SK-N-SH (cell line): Measurements from ENCODE around the gene TGFA.

Experiments used
- CTCF ChIP-seq: fragments of 200-600 bp; sonication (generic); IDR thresholded peaks from 2 replicates; pipeline ENCODE4 v1.6.1; 2017; ENCODE audit warnings: antibody characterized with exemption, mild to moderate bottlenecking, moderate library complexity
- EP300 ChIP-seq, 2 experiments: IDR thresholded peaks; 2 replicates each; pipeline versions ENCODE4 v1.4.0 to v1.6.1; 2012; ENCODE audit warnings: borderline replicate concordance in 1 of 2, low read depth in 1 of 2, low read length in 1 of 2
- EZH2phosphoT487 ChIP-seq: fragments of 200-600 bp; sonication (generic); IDR thresholded peaks from 2 replicates; pipeline ENCODE4 v1.6.1; 2017; ENCODE audit warnings: low read depth, mixed run types, mild to moderate bottlenecking, antibody characterized with exemption, moderate library complexity, borderline replicate concordance
- NRF1 ChIP-seq: IDR thresholded peaks from 2 replicates; pipeline ENCODE4 v1.6.1; 2012; ENCODE audit warnings: low read depth, mild to moderate bottlenecking, low read length
- POLR2AphosphoS5 ChIP-seq: IDR thresholded peaks from 2 replicates; pipeline ENCODE4 v1.6.1; 2012; ENCODE audit warnings: low read depth, low read length
- SIN3A ChIP-seq: IDR thresholded peaks from 2 replicates; pipeline ENCODE4 v1.6.1; 2012; ENCODE audit warnings: low read depth, mild to moderate bottlenecking, low read length, moderate library complexity, borderline replicate concordance
- TCF12 ChIP-seq: IDR thresholded peaks from 2 replicates; pipeline ENCODE4 v1.4.0; 2012
- YY1 ChIP-seq: IDR thresholded peaks from 2 replicates; pipeline ENCODE4 v1.4.0; 2012; ENCODE audit warnings: low read depth, mild to moderate bottlenecking
- ZBTB33 ChIP-seq: IDR thresholded peaks from 2 replicates; pipeline ENCODE4 v1.4.0; 2012; ENCODE audit warnings: low read depth, borderline replicate concordance
- TF ChIP-seq, protein P1 (sequence below): fragments of 150-350 bp; IDR thresholded peaks from 2 replicates; pipeline ENCODE4 v1.6.1; 2017; ENCODE audit warnings: antibody characterized with exemption, low read length, low read depth, borderline replicate concordance
- TF ChIP-seq, protein P2 (sequence below): IDR thresholded peaks from 2 replicates; pipeline ENCODE4 v1.6.1; 2012; ENCODE audit warnings: mild to moderate bottlenecking, low read depth, low read length, moderate library complexity

- TF ChIP-seq EP300 (IDR thresholded peaks at IDR 0.05; ENCODE audit: borderline replicate concordance in 1 of 2, low read depth in 1 of 2, low read length in 1 of 2), result no peak
- TF ChIP-seq CTCF, result no peak
- no peak for TF ChIP-seq SIN3A
- TF ChIP-seq EZH2phosphoT487, result no peak
- no peak for TF ChIP-seq TCF12
- no peak for TF ChIP-seq POLR2AphosphoS5
- TF ChIP-seq, protein P1, sequence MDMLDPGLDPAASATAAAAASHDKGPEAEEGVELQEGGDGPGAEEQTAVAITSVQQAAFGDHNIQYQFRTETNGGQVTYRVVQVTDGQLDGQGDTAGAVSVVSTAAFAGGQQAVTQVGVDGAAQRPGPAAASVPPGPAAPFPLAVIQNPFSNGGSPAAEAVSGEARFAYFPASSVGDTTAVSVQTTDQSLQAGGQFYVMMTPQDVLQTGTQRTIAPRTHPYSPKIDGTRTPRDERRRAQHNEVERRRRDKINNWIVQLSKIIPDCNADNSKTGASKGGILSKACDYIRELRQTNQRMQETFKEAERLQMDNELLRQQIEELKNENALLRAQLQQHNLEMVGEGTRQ, result no peak
- no peak for TF ChIP-seq NRF1
- TF ChIP-seq ZBTB33, result no peak
- TF ChIP-seq YY1, result no peak
- TF ChIP-seq, protein P2, sequence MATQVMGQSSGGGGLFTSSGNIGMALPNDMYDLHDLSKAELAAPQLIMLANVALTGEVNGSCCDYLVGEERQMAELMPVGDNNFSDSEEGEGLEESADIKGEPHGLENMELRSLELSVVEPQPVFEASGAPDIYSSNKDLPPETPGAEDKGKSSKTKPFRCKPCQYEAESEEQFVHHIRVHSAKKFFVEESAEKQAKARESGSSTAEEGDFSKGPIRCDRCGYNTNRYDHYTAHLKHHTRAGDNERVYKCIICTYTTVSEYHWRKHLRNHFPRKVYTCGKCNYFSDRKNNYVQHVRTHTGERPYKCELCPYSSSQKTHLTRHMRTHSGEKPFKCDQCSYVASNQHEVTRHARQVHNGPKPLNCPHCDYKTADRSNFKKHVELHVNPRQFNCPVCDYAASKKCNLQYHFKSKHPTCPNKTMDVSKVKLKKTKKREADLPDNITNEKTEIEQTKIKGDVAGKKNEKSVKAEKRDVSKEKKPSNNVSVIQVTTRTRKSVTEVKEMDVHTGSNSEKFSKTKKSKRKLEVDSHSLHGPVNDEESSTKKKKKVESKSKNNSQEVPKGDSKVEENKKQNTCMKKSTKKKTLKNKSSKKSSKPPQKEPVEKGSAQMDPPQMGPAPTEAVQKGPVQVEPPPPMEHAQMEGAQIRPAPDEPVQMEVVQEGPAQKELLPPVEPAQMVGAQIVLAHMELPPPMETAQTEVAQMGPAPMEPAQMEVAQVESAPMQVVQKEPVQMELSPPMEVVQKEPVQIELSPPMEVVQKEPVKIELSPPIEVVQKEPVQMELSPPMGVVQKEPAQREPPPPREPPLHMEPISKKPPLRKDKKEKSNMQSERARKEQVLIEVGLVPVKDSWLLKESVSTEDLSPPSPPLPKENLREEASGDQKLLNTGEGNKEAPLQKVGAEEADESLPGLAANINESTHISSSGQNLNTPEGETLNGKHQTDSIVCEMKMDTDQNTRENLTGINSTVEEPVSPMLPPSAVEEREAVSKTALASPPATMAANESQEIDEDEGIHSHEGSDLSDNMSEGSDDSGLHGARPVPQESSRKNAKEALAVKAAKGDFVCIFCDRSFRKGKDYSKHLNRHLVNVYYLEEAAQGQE, result no peak
Observed at GRCh38 chr2:70541481-70542020, 12.1 kb downstream of the TGFA start.
